HCT116 (cell line): ENCODE results near the gene SPIRE2. TPM values are rescaled to one million over a fixed set of nuclear protein-coding genes. Genes with fewer than 3 reads are reported as not detected.

Experiments used
- ATAC-seq: fragments of 200-7000 bp; cut with Tn5 transposase; 2 replicates; pipeline ENCODE4 v1.9.1; 2020; ENCODE audit warnings: mild to moderate bottlenecking, moderate library complexity
- BruUV-seq: library from RNA; stranded (reverse); fragments of 400-500 nt; replicated peaks from 2 replicates; lab custom pipeline; 2021; lab: Mats Ljungman, UMichigan
- CTCF ChIA-PET: fragments of 300-600 bp; sonication (Branson Sonifier 250); formaldehyde crosslinking; loops from one replicate; lab custom pipeline; 2021; ENCODE audit warnings: antibody characterized with exemption; lab: Charles Lee
- POLR2A ChIA-PET: fragments of 300-600, 350-600 bp; sonication (Branson Sonifier 250); formaldehyde crosslinking; loops from one replicate; lab custom pipeline; 2021; ENCODE audit warnings: antibody characterized with exemption; lab: Charles Lee
- RAD21 ChIA-PET, 2 experiments: fragments of 300-600 bp; sonication (Branson Sonifier 250); formaldehyde crosslinking; loops; one replicate each; lab custom pipeline; 2023; ENCODE audit warnings: low total read pairs in 2 of 2; ENCODE audit not compliant: uncharacterized antibody in 2 of 2, unreplicated experiment in 2 of 2, low non-redundant PET in 1 of 2; lab: Charles Lee
- DNase-seq: peaks from one replicate; pipeline ENCODE4 v3.0.0-alpha.2; 2010; ENCODE audit warnings: low read depth, low spot score
- H2AFZ ChIP-seq: fragments of 200-600 bp; shearing (Covaris generic), sonication (generic); 2 replicates; pipeline ENCODE4 v1.6.1; 2017; ENCODE audit warnings: low read depth, mixed run types, mixed read lengths, antibody characterized with exemption, low read length; ENCODE audit not compliant: poor library complexity, severe bottlenecking
- H3K27ac ChIP-seq: 2 replicates; pipeline ENCODE4 v1.5.1; 2012; ENCODE audit warnings: low read depth, low read length
- H3K27me3 ChIP-seq: fragments of 200-600 bp; sonication (generic); 2 replicates; pipeline ENCODE4 v1.6.1; 2016; ENCODE audit warnings: mixed run types, low read length, mixed read lengths; ENCODE audit not compliant: insufficient read depth
- H3K36me3 ChIP-seq, 2 experiments: fragments of 200-500 bp in 1 of 2; fragments of 200-600 bp in 1 of 2; sonication (Bioruptor generic) in 1 of 2; sonication (generic) in 1 of 2; 2 replicates each; pipeline versions ENCODE4 v1.5.1 to v1.6.1; 2014 to 2016; ENCODE audit warnings: low read length in 2 of 2, inconsistent platforms in 1 of 2, mixed read lengths in 1 of 2, mixed run types in 1 of 2; ENCODE audit not compliant: insufficient read depth in 2 of 2, control insufficient read depth in 1 of 2
- H3K4me1 ChIP-seq, 2 experiments: fragments of 200-600 bp in 1 of 2; sonication (generic) in 1 of 2; 2 replicates each; pipeline versions ENCODE4 v1.5.1 to v1.6.1; 2012 to 2017; ENCODE audit warnings: low read length in 2 of 2, inconsistent platforms in 1 of 2, mild to moderate bottlenecking in 1 of 2, mixed read lengths in 1 of 2, mixed run types in 1 of 2, moderate library complexity in 1 of 2; ENCODE audit not compliant: insufficient read depth in 2 of 2, control insufficient read depth in 1 of 2
- H3K4me2 ChIP-seq: fragments of 200-600 bp; sonication (generic); 2 replicates; pipeline ENCODE4 v1.6.1; 2017; ENCODE audit warnings: mixed run types, low read length, mixed read lengths
- H3K4me3 ChIP-seq, 2 experiments: fragments of 200-600 bp in 1 of 2; sonication (generic) in 1 of 2; replicated peaks in 1 of 2; 2 replicates each; pipeline ENCODE4 v1.5.1; 2011 to 2016; ENCODE audit warnings: low read length in 2 of 2, control low read depth in 1 of 2, low read depth in 1 of 2, mild to moderate bottlenecking in 1 of 2, mixed read lengths in 1 of 2, mixed run types in 1 of 2
- H3K79me2 ChIP-seq: fragments of 200-600 bp; sonication (generic); 2 replicates; pipeline ENCODE4 v1.6.1; 2017; ENCODE audit warnings: mild to moderate bottlenecking, mixed run types, low read length, moderate library complexity, mixed read lengths; ENCODE audit not compliant: insufficient read depth
- H3K9ac ChIP-seq: fragments of 200-600 bp; sonication (generic); 2 replicates; pipeline ENCODE4 v1.6.1; 2016; ENCODE audit warnings: low read length, mixed read lengths
- H3K9me2 ChIP-seq: fragments of 200-600 bp; sonication (generic), shearing (Covaris generic); 2 replicates; pipeline ENCODE4 v1.6.1; 2017; ENCODE audit warnings: mixed run types, mild to moderate bottlenecking, moderate library complexity; ENCODE audit not compliant: insufficient read depth
- H3K9me3 ChIP-seq, 2 experiments: fragments of 200-500 bp in 1 of 2; fragments of 200-600 bp in 1 of 2; sonication (Bioruptor generic) in 1 of 2; sonication (generic) in 1 of 2; 2 replicates each; pipeline ENCODE4 v1.6.1; 2014 to 2017; ENCODE audit warnings: low read length in 2 of 2, mixed read lengths in 2 of 2, inconsistent platforms in 1 of 2, low read depth in 1 of 2, mild to moderate bottlenecking in 1 of 2, mixed run types in 1 of 2, moderate library complexity in 1 of 2; ENCODE audit not compliant: control insufficient read depth in 1 of 2, insufficient read depth in 1 of 2
- H4K20me1 ChIP-seq: fragments of 200-600 bp; sonication (generic), shearing (Covaris generic); 2 replicates; pipeline ENCODE4 v1.6.1; 2017; ENCODE audit warnings: mixed run types, mild to moderate bottlenecking, moderate library complexity; ENCODE audit not compliant: insufficient read depth
- CBX3 ChIP-seq: IDR thresholded peaks from 2 replicates; pipeline ENCODE4 v1.6.1; 2012; ENCODE audit warnings: low read depth
- EGR1 ChIP-seq: IDR thresholded peaks from 2 replicates; pipeline ENCODE4 v1.6.1; 2012; ENCODE audit warnings: low read depth
- EZH2 ChIP-seq: fragments of 200-600 bp; sonication (generic); IDR thresholded peaks from 2 replicates; pipeline ENCODE4 v1.6.1; 2017; ENCODE audit warnings: antibody characterized with exemption, mixed run types
- FOSL1 ChIP-seq: IDR thresholded peaks from 2 replicates; pipeline ENCODE4 v1.6.1; 2012; ENCODE audit warnings: low read depth
- MAX ChIP-seq: IDR thresholded peaks from 2 replicates; pipeline ENCODE4 v1.6.1; 2012
- POLR2AphosphoS5 ChIP-seq: IDR thresholded peaks from 2 replicates; pipeline ENCODE4 v1.6.1; 2011; ENCODE audit warnings: mild to moderate bottlenecking, low read depth, low read length, moderate library complexity
- RAD21 ChIP-seq: IDR thresholded peaks from 2 replicates; pipeline ENCODE4 v1.6.1; 2012; ENCODE audit warnings: low read depth, mild to moderate bottlenecking
- SIN3A ChIP-seq: IDR thresholded peaks from 2 replicates; pipeline ENCODE4 v1.6.1; 2012; ENCODE audit warnings: low read depth
- YY1 ChIP-seq: IDR thresholded peaks from 2 replicates; pipeline ENCODE4 v1.6.1; 2011; ENCODE audit warnings: low read length, low read depth, moderate library complexity, mild to moderate bottlenecking; ENCODE audit not compliant: insufficient replicate concordance; ENCODE audit errors: extremely low read depth
- ZNF274 ChIP-seq: fragments of 200-500 bp; sonication (Bioruptor generic); IDR thresholded peaks from 2 replicates; pipeline ENCODE4 v1.6.1; 2014; ENCODE audit warnings: mild to moderate bottlenecking, low read depth, low read length, inconsistent platforms
- intact Hi-C: fragments of 100-400 bp; cut with micrococcal nuclease; formaldehyde crosslinking; loops from 2 replicates; pipeline ENCODE4 v1.10.0; 2022
- total RNA-seq: library from RNA; stranded (reverse); gene quantifications from one replicate; pipeline ENCODE4 v1.2.1, GENCODE V29; 2021; ENCODE audit not compliant: unreplicated experiment
- TF ChIP-seq, protein P1 (sequence below): IDR thresholded peaks from 2 replicates; pipeline ENCODE4 v1.6.1; 2012; ENCODE audit warnings: low read depth

Gene SPIRE2
- total RNA-seq, 1 experiment from 2014 or later, result 21.2 TPM

DNA sequence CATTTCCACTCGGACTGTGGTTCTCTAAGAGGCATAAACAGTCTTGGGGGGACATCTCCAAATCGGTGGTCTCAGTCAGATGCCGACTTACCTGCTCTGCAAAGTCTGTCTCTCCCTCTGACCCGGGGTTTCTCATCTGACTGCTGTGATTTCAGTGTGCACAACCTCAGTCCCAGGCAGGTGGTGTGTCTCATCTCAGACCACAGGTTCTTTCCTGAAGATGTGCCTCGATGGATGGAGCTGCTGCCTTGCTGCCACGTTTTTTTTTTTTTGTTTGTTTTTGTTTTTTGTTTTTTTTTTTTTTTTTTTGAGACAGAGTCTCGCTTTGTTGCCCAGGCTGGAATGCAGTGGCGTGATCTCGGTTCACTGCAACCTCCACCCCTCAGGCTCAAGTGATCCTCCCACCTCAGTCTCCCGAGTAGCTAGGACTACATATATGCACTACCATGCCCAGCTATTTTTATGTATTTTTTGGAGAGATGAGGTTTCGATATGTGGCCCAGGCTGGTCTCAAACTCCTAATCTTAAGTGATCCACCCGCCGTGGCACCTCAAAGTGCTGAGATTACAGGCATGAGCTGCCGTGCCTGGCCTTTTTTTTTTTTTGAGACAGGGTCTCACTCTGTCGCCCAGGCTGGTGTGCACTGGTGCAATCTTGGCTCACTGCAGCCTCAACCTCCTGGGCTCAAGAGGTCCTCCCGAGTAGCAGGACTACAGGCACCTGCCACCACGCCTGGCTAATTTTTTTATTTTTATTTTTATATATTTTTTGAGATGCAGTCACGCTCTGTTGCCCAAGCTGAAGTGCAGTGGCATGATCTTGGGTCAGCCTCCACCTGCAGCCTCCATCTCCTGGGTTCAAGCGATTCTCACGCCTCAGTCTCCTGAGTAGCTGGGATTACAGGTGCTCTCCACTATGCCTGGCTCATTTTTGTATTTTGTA lies 15.4 kb downstream of the SPIRE2 start:
- no peak overlapping the region for H3K4me2 ChIP-seq
- H4K20me1 ChIP-seq, result no peaks in the 10 kb centered on the region
- no peaks in the 10 kb centered on the region for H3K9me2 ChIP-seq
- H3K27me3 ChIP-seq, result no peaks in the 10 kb centered on the region
- H2AFZ ChIP-seq, result no peak overlapping the region
- H3K9me3 ChIP-seq, result no peaks in the 10 kb centered on the region
- TF ChIP-seq FOSL1 (no peak), EGR1 (no peak), CBX3 (no peak), SIN3A (no peak), POLR2AphosphoS5 (no peak), YY1 (no peak), RAD21 (no peak), EZH2 (no peak), MAX (no peak), ZNF274 (no peak)
- TF ChIP-seq, protein P1, sequence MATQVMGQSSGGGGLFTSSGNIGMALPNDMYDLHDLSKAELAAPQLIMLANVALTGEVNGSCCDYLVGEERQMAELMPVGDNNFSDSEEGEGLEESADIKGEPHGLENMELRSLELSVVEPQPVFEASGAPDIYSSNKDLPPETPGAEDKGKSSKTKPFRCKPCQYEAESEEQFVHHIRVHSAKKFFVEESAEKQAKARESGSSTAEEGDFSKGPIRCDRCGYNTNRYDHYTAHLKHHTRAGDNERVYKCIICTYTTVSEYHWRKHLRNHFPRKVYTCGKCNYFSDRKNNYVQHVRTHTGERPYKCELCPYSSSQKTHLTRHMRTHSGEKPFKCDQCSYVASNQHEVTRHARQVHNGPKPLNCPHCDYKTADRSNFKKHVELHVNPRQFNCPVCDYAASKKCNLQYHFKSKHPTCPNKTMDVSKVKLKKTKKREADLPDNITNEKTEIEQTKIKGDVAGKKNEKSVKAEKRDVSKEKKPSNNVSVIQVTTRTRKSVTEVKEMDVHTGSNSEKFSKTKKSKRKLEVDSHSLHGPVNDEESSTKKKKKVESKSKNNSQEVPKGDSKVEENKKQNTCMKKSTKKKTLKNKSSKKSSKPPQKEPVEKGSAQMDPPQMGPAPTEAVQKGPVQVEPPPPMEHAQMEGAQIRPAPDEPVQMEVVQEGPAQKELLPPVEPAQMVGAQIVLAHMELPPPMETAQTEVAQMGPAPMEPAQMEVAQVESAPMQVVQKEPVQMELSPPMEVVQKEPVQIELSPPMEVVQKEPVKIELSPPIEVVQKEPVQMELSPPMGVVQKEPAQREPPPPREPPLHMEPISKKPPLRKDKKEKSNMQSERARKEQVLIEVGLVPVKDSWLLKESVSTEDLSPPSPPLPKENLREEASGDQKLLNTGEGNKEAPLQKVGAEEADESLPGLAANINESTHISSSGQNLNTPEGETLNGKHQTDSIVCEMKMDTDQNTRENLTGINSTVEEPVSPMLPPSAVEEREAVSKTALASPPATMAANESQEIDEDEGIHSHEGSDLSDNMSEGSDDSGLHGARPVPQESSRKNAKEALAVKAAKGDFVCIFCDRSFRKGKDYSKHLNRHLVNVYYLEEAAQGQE, result no peak
- intact Hi-C loops, result no loop called here
- H3K4me1 ChIP-seq, result peaks cover 0 to 3% of the 10 kb centered on the region in 2 experiments; a peak in 1 of 4 replicates
- no peak overlapping the region for H3K4me3 ChIP-seq
- no peak overlapping the region for H3K27ac ChIP-seq
- DNase-seq (no peak), ATAC-seq (no peak)
- H3K9ac ChIP-seq, result no peak overlapping the region
- no peaks in the 10 kb centered on the region for H3K36me3 ChIP-seq
- no peaks in the 10 kb centered on the region for H3K79me2 ChIP-seq
- ChIA-PET CTCF (interaction anchor here (1.0 to 1.5 kb wide), 2 partner anchors 11 to 17 kb away, joined by 3 read pairs; no protein-coding TSS in a partner anchor), RAD21 (no interaction called here), POLR2A (interaction anchor here (0.6 kb wide), 1 partner anchor 34 kb away, joined by 3 read pairs; no protein-coding TSS in a partner anchor)
- BruUV-seq, result no TSS peak
